GM21423 (cell line): ENCODE results near the gene F2R.

Source experiments
- ATAC-seq: cut with Tn5 transposase; IDR thresholded peaks from one replicate; pipeline ENCODE4 v1.9.1; 2021; ENCODE audit warnings: mild to moderate bottlenecking, moderate library complexity; ENCODE audit not compliant: unreplicated experiment

F2R gene

GRCh38 chr5:76690037-76690679 lies 25.8 kb upstream of the F2R start:
- ATAC-seq: no peak

DNA sequence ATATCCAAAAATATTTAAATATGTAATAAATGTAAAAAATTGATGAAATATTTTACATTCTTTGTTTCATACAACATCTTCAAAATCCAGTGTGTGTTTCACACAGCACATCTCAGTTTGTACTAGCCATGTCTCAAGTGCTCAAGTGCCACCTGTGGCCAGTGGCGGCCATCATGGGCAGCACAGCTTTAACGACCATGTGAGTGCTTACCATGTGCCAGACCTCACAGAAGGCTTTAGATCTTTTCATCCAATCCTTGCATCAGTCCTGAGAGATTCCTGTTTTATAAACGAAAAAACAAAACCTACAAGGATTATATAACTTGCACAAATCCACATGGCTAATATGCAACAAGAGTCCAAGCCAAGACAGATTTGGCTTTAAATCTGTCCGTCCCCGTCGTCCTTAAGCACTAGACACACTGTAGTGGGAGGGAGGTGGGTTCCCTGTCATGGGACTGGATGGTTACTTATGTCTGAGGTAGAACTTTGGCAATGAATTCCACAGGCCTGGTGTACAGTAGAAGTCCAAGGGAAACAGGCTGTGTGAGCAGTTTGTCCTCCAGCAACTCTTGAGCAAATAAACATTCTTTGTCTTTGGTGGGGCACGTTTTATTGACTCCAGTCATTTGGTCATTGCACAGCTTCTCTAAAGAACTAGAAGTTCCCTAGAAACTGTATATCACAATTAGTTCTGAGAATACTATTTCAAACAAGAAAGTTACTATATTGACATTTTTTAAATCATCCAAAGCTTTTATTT lies 25.0 kb upstream of the F2R start:
- ATAC-seq: no peak

DNA sequence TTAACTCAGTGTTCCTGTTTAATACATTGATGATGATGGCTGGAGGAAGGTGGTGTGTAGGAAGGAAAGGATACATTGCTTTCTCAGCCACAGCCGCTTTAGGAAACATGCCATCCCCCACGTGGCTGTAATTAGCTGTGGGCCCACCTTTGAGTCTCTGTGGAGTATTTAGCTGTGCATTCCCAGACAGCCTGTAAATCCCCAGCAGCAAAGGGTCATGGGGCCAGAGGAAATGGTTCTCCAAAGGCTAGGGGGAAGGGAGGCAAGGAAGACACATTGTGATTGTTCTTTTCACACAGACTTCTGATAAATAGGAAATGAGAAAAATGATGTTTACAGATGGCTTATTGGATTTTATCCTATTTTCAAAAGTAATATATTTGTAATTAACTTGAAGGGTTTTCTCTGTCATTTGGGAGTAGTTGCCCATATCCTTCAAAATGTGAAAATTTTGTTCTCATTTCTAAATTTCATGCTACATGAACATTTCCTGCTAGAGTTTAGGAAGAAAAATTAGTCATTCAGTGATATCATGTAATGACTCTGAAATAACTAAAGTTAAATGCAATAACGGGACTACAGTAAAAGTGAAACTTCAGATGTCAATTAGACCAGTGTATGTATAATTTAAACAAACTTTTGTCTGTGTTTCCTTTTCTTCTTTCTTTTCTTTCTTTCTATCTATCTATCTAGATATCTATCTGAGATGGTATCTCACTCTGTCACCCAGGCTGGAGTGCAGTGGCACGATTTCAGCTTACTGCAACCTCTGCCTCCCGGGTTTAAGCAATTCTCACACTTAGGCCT lies 24.3 kb upstream of the F2R start:
- no peak for ATAC-seq

- ATAC-seq: no peak
Measured at GRCh38 chr5:76692274-76692540, 23.7 kb upstream of the F2R start.

DNA sequence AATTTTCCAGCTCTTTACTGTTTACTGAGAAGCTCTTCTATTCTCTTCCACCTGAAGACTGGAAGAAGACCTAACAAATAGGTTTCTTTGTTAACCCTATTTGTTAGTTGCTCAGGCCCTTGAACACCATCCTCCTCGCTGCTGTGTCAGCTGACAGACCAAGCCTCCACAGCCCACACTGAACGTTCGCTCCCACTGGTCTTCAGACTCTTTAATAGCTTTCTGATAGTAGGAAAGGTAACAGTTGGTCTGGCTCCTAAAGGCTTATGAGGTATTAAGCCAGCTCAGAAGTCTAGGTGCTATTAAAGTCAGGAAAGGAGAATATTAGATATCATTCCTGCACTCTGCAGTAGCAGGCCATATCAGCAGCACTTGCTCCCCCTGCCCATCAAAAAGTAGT lies 23.3 kb upstream of the F2R start:
- no peak for ATAC-seq

DNA sequence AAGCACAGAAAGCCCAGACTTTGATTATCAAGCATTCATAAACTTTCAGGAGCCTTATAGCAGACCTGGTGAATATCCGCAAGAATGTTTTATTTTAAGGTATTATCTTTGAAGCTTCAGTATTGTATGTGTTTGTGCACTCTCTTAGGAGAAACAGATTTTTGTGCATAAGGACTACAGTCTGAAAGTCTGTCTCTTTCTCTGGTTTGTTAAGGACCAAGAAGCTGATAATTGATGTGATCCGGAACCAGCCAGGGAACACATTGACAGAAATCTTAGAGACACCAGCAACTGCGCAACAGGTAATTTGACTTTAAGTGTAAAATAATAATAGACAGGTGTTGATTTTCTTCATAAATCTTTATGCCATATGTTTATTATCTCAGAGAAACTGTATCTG lies 22.8 kb upstream of the F2R start:
- ATAC-seq: no peak

- ATAC-seq: no peak
Measured at GRCh38 chr5:76694317-76694716, 21.6 kb upstream of the F2R start.

- no peak for ATAC-seq
Measured at GRCh38 chr5:76695346-76695745, 20.6 kb upstream of the F2R start.

- ATAC-seq: no peak
Measured at GRCh38 chr5:76696251-76696650, 19.7 kb upstream of the F2R start.

DNA sequence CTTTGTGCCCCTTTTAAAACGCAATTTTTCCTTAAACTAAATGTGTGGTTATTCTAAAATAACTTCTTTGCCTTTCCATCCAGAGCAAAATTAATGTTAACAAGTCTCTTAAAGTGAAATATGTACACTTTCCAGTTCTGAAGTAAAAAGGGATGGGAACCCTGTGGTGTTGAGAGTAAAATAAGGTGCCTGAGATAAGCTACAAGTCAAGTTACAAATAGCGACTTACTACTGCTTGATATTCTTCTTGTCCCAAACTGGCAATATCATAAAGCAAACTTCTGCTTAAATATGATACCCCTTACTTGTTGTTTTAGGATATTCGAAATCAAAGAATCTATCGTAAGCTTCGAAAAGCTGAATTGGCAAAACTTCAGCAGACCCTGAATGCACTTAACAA lies 18.3 kb upstream of the F2R start:
- ATAC-seq: no peak

- ATAC-seq: no peak
Measured at GRCh38 chr5:76700571-76700970, 15.4 kb upstream of the F2R start.

GRCh38 chr5:76701298-76701697 lies 14.6 kb upstream of the F2R start:
- ATAC-seq: no peak

DNA sequence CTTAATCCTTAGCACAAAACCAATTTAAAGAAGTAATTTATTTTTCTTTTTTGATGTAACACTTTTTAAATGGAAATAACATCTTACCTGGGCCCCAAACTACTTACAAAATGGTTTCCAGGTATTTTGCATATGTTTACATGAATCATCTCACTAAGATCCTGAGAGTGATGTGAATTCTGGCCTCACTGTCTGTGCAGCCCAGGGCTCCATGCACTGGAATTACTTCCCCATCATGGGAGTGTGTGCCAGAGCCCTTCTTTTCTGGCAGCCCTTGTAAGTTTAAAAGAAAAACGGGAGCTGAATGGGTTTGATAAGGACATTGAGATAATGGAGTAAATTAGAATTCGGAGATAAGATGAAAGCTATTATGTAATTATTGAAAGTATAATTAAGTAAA lies 12.2 kb upstream of the F2R start:
- no peak for ATAC-seq

DNA sequence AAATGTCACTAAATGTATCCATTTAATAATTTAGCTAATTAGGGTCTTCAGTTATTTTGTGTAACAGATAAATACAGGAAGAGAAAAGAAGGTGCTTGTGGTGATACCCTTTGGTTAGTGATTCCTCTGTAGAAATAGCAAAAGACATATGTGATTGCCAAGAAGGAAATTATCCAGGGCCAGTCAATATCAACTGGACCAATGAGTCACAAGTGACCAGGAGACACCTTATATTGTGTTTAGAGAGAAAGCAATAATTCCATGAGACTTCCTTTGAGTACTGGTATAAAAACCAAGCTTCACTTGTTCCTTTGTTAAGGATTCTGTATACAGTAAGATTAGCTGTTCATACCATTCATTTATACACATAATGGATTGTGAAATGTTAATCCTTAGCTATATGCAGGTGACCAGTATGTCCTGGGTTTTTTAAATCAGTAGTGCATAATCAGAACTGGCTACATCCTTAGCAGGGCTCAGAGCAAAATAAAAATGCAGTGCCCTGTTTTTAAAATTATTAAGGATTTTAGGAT lies 11.7 kb upstream of the F2R start:
- no peak for ATAC-seq

DNA sequence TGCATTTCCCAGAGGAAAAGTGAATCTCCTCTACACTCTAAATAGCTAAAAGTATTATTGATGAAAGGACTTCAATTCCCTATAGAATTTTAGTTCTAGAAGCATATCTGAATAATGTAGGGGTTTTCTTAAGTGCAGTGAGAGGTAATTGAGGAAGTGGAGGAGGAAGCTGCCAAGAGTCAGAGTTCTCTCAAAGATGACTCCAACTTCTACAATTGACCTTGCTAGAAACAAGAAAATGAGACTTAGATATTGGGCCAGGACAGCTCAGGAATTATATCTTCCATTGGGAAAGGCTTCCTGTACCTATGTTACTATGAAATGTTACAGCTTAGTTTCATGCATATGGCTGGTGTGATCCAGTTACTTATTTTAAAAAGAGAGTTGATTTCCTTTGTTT lies 10.4 kb upstream of the F2R start:
- ATAC-seq: no peak

GRCh38 chr5:76709762-76710161 lies 6.2 kb upstream of the F2R start:
- no peak for ATAC-seq

GRCh38 chr5:76710991-76711390 lies 4.9 kb upstream of the F2R start:
- no peak for ATAC-seq

GRCh38 chr5:76714751-76715485 lies 1.0 kb upstream of the F2R start:
- ATAC-seq: no peak

DNA sequence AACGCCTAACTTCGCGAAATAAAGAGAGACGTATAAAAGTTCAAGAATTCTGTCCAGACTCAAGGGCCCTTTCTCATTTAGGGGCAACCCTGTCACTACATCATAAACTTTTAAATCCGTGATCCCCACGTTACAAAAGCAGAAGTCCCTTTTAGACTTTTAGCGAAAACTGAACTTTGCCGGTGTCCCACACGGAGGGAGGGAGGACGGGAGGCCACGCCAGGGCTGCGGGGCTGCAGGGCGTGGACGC lies 515 bp upstream of the F2R start:
- ATAC-seq: peak; percentile 29

DNA sequence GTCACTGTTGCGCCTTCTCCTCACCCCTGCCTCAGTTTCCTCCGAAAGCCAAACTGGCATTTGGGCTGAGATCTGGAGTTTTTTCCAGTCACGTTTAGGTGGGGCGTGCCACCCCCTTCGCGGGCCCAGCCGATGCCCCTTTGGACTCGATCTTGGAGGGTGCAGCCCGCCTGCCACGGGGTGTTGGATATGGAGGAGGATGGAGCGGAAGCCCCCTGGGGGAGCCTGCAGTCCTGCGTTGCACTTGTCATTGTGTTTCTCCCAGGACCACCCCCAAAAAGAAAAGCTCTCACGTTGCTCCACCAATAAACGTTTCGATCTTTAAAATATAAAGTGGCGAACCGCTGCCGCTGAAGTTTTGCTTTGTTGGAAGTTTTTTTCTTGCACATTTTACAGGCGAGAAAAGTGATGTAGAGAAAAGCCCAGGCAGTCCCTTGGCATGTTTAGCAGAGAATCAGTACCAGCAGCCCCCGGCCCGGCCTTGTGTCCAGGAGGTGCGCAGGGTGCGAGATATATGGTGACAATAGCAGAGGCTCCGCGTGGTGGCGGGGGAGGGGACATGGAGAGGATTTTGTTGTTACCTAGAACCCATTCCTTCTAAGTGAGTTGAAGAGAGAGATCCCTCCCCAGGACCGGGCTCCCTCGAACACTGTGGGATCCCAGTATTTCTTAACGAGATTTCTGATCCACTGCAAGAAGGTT lies 681 bp downstream of the F2R start:
- ATAC-seq: no peak
